K562 (cell line): ENCODE data around the gene WDR93.

ENCODE experiments used
- CLOCK ChIP-seq: fragments of 250-450 bp; sonication (Bioruptor Pico); IDR thresholded peaks from 2 replicates; pipeline ENCODE4 v1.4.0; 2020; ENCODE audit warnings: mild to moderate bottlenecking, moderate library complexity, borderline replicate concordance
- CTCF ChIP-seq, 3 experiments: IDR thresholded peaks in 2 of 3; conservative IDR thresholded peaks in 1 of 3; 2 replicates each; pipeline ENCODE4 v1.5.1; 2011 to 2012; ENCODE audit warnings: low read length in 3 of 3, mild to moderate bottlenecking in 3 of 3, control low read depth in 2 of 3, improper control_type of control experiment in 1 of 3, inconsistent platforms in 1 of 3, low read depth in 1 of 3, mixed read lengths in 1 of 3, moderate library complexity in 1 of 3; ENCODE audit not compliant: insufficient read depth in 2 of 3
- IFI16 ChIP-seq: fragments of 250-450 bp; sonication (Bioruptor Pico); IDR thresholded peaks from 2 replicates; pipeline ENCODE4 v2.1.2; 2022; ENCODE audit warnings: mild to moderate bottlenecking, inconsistent platforms
- POLR2AphosphoS5 ChIP-seq: IDR thresholded peaks from 2 replicates; pipeline ENCODE4 v1.6.1; 2011; ENCODE audit warnings: mild to moderate bottlenecking, low read depth, low read length, moderate library complexity; ENCODE audit not compliant: control insufficient read depth, insufficient read depth
- PRDM10 ChIP-seq: fragments of 450-650 bp; IDR thresholded peaks from 2 replicates; pipeline ENCODE4 v1.6.1; 2018; ENCODE audit not compliant: partially characterized antibody
- TEAD4 ChIP-seq, 2 experiments: sonication (generic) in 1 of 2; formaldehyde crosslinking in 1 of 2; IDR thresholded peaks; 2 replicates each; pipeline versions ENCODE4 v1.6.1 to v1.8.0; 2012 to 2022; ENCODE audit warnings: borderline replicate concordance in 1 of 2, inconsistent platforms in 1 of 2, low read length in 1 of 2, mild to moderate bottlenecking in 1 of 2, missing genetic modification reagents in 1 of 2
- ZNF766 ChIP-seq: fragments of 200-800 bp; sonication (Bioruptor generic); conservative IDR thresholded peaks from 2 replicates; pipeline ENCODE4 v1.6.1; 2016; ENCODE audit warnings: missing genetic modification characterization, missing compliant biosample characterization

GRCh38 chr15:89760303-89761008 is 69.8 kb downstream of the WDR93 start:
- no peak for TF ChIP-seq CLOCK (CRISPR knock-in tag)
- TF ChIP-seq IFI16: no peak
- peak; percentile 96 to 98 (median 97) for TF ChIP-seq CTCF (IDR thresholded peaks at IDR 0.05 in 2 of 3, conservative IDR thresholded peaks at IDR 0.05 in 1 of 3; ENCODE audit: insufficient read depth in 2 of 3, low read depth in 1 of 3, low read length in 3 of 3)
- no peak for TF ChIP-seq POLR2AphosphoS5
- TF ChIP-seq PRDM10: peak; percentile 46
- TF ChIP-seq ZNF766: 0 out of 2 replicates have a peak, but pooled peaks have one; percentile 18
- peak; percentile 10; the same call in 1 of the 2 replicates for TF ChIP-seq TEAD4 (IDR thresholded peaks at IDR 0.05; ENCODE audit: low read length)
- TF ChIP-seq TEAD4 (CRISPR knock-in tag; IDR thresholded peaks at IDR 0.05; ENCODE audit: borderline replicate concordance): no peak
